Right atrium auricular region (tissue), 2 donors: ENCODE results near the gene ANKRD39. TPM values are rescaled to one million over a fixed set of nuclear protein-coding genes. Genes with fewer than 3 reads are reported as not detected.

ENCODE experiments used
- DNase-seq: peaks from one replicate; pipeline ENCODE4 v3.0.0-alpha.2; 2019; ENCODE audit warnings: low spot score
- H3K27ac ChIP-seq, 2 donors: fragments of 200-600 bp; sonication (generic); 1 replicate in 1 of 2; 2 replicates in 1 of 2; pipeline ENCODE4 v1.5.1; 2016 to 2019
- H3K27me3 ChIP-seq, 2 donors: fragments of 200-600 bp; sonication (generic); one replicate each; pipeline versions ENCODE4 v1.5.1 to v1.6.0; 2017 to 2019
- H3K36me3 ChIP-seq: fragments of 200-600 bp; sonication (generic); one replicate; pipeline ENCODE4 v1.5.1; 2016
- H3K4me1 ChIP-seq, 2 donors: fragments of 200-600 bp; sonication (generic); one replicate each; pipeline versions ENCODE4 v1.5.1 to v1.6.0; 2017 to 2019
- H3K4me3 ChIP-seq, 2 donors: fragments of 200-600 bp; sonication (generic); 1 replicate in 1 of 2; 2 replicates in 1 of 2; pipeline ENCODE4 v1.5.1; 2017 to 2019; ENCODE audit warnings: mild to moderate bottlenecking in 1 of 2, moderate library complexity in 1 of 2
- H3K9me3 ChIP-seq, 2 donors: fragments of 200-600 bp; sonication (generic); one replicate each; pipeline ENCODE4 v1.5.1; 2019
- total RNA-seq, 2 donors: library from RNA; depleted of rRNA; stranded (reverse); fragments of >200 nt; gene quantifications; one replicate each; pipeline ENCODE4 v1.1.0, GENCODE V29; 2016
- TF ChIP-seq, protein P1 (sequence below), 2 donors: fragments of 200-600 bp; sonication (generic); IDR thresholded peaks; one replicate each; pipeline ENCODE4 v1.5.1; 2019; ENCODE audit warnings: antibody characterized with exemption in 2 of 2

The ANKRD39 gene
- total RNA-seq, 2 donors from 2014 or later = 8.7 to 12.2 TPM

DNA sequence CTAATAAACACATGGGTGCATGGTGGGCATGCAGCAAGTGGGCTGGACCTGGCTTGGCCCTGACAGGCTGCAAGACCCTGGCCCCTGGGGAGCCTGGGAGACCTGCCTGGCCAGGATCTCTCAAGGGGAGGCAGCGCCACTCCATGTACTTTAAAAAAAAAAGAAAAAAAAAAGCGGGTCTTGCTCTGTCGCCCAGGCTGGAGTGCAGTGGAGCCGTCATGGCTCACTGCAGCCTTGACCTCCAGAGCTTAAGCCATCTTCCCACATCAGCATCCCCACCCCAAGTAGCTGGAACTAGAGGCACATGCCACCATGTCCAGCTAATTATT is 41.6 kb upstream of the ANKRD39 start:
- no peak for DNase-seq
- H3K27me3 ChIP-seq = no peaks in the 10 kb centered on the region
- no peaks in the 10 kb centered on the region for H3K36me3 ChIP-seq
- no peak overlapping the region for H3K27ac ChIP-seq
- H3K4me3 ChIP-seq = no peak overlapping the region
- TF ChIP-seq, protein P1, sequence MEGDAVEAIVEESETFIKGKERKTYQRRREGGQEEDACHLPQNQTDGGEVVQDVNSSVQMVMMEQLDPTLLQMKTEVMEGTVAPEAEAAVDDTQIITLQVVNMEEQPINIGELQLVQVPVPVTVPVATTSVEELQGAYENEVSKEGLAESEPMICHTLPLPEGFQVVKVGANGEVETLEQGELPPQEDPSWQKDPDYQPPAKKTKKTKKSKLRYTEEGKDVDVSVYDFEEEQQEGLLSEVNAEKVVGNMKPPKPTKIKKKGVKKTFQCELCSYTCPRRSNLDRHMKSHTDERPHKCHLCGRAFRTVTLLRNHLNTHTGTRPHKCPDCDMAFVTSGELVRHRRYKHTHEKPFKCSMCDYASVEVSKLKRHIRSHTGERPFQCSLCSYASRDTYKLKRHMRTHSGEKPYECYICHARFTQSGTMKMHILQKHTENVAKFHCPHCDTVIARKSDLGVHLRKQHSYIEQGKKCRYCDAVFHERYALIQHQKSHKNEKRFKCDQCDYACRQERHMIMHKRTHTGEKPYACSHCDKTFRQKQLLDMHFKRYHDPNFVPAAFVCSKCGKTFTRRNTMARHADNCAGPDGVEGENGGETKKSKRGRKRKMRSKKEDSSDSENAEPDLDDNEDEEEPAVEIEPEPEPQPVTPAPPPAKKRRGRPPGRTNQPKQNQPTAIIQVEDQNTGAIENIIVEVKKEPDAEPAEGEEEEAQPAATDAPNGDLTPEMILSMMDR (IDR thresholded peaks at IDR 0.05) = no peak
- H3K9me3 ChIP-seq = no peaks in the 10 kb centered on the region
- H3K4me1 ChIP-seq = peaks cover 0 to 8% of the 10 kb centered on the region in 2 donors

DNA sequence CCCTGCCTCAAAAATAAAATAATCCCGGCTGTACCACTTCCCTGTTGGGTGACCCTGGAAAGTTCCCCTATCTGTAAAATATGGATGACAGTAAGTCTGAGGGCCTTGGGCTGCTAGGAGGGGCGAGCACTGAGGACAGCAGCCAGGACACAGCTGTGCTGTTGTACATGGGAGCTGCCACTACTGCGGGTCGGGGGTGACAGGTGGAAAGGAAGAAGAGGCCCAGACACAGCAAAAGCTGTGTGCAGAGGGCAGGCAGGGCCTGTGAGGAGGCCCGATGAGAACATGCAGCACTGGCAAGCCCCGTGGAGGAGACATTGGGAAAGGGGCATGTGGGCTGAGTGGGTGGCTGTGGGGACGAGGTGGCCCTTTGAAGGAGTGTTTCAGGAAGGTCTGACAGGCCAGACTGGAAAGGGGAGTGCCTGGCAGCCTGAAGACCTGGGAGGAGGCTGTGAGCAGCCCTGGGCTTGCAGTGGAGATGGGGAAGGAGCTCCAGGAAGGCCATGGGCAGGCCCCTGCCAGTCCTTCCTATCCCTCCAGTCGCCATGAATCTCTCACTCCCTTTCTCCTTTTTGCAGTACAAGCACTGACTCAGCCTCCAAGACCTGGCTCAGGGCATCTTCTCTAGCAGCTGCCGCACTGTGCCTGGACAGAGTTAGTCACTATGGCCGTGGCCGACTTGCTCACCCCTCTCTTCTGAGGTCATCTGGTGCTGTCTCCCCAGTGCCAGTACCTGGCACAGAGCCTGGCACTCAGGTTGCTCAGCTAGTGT is 41.0 kb upstream of the ANKRD39 start:
- Histone ChIP-seq H3K4me3 (no peak overlapping the region), H3K27ac (no peak overlapping the region), H3K9me3 (no peaks in the 10 kb centered on the region), H3K27me3 (no peaks in the 10 kb centered on the region), H3K36me3 (no peaks in the 10 kb centered on the region), H3K4me1 (peaks cover 0 to 8% of the 10 kb centered on the region in 2 donors)
- TF ChIP-seq, protein P1 (IDR thresholded peaks at IDR 0.05) = no peak
- DNase-seq = no peak

DNA sequence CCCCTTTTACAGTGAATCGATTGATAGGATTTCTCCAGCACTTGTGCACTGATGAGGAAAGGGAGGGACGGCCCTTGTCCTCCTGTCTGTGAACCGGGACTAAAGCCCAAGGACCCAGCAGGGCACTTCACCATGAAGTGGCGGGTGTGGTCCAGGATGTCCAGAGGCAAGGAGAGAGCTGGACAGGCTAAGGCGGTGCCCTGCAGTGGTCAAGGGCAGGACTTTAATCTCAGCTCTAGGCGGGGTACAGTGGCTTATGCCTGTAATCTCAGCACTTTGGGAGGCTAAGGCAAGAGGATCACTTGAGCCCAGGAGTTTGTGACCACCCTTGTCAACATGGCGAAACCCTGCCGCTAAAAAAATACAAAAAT is 40.3 kb upstream of the ANKRD39 start:
- DNase-seq = no peak
- Histone ChIP-seq H3K4me1 (peaks cover 0 to 8% of the 10 kb centered on the region in 2 donors), H3K4me3 (no peak overlapping the region), H3K9me3 (no peaks in the 10 kb centered on the region), H3K27ac (no peak overlapping the region), H3K36me3 (no peaks in the 10 kb centered on the region), H3K27me3 (no peaks in the 10 kb centered on the region)
- TF ChIP-seq, protein P1 (IDR thresholded peaks at IDR 0.05) = no peak

DNA sequence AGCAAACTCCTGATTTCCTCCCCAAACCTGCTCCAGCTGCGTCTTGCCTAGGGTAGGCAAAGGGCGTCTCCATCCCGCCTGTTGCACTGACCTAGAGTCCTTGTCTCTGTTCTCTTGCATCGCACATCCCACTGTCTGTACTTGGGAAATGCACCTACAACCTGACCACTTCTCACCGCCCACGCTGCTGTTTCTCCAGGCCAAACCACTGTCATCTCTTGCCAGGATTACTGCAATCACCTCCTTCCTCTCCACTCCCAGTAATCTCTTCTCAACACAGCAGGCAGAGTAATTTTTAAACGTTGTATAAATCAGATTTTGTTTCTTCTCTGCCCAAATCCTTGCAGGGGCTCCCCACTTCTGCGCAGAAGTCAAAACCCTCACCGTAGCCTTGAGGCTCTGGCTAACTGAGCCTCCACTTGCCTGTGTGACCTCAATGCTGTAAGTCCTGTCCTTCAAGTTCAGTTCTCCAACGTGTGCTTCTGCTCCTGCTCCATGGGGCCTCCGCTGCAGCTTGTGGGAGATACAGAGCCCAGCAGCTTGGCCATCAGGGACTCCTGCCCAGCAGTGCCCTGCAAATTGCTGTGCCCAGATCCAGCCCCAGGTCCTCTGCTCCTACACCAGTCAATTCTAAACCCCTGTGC is 39.8 kb upstream of the ANKRD39 start:
- H3K27ac ChIP-seq = no peak overlapping the region
- TF ChIP-seq, protein P1 (IDR thresholded peaks at IDR 0.05) = no peak
- no peaks in the 10 kb centered on the region for H3K9me3 ChIP-seq
- no peak for DNase-seq
- H3K4me3 ChIP-seq = no peak overlapping the region
- no peaks in the 10 kb centered on the region for H3K36me3 ChIP-seq
- H3K27me3 ChIP-seq = no peaks in the 10 kb centered on the region
- H3K4me1 ChIP-seq = peaks cover 0 to 8% of the 10 kb centered on the region in 2 donors

DNA sequence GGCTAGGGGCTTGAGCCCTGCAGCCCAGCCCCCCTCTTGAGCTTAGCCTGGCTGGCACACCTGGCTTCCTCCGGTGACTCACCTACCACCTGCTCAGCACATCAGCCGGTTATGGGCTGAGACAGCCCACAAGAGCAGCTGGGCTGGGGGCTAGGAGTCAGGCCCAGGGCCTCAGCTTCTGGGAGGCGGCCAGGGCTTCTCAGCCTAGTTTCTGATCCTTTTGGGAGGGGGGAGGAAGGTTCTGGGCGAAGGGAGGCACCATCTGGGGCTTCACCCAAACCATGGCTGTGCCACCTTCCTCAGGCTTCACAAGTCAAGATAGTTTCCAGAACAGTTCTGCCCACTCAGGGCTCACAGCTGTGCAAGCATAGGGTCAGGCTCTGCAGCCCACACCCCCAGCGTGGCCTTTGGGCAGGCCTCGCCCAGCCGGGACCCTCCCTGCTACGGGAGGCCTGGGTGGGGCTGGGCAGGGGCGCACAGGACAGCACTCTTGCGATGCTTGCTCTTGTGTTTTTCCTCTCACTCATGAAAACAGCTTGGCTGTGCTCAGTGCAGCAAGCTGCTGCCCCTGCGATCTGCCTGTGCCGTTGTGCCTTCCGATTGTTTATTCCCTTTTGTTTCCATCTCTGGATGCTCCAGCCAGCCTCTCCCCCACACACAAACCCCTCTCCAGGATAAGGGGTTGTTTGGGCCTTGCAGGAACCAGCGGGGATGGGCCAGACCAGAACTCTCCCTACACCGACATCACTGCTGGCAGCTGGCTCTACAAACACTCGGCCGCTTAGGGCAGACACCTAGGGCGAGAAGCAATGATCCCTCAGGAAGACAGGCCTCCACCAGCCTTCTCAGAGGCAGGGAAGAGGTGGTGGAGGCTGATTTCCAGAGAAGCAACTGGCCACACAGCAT is 38.2 kb upstream of the ANKRD39 start:
- Histone ChIP-seq H3K36me3 (no peaks in the 10 kb centered on the region), H3K9me3 (no peaks in the 10 kb centered on the region), H3K27me3 (no peaks in the 10 kb centered on the region), H3K27ac (no peak overlapping the region), H3K4me1 (peaks cover 0 to 22% of the 10 kb centered on the region in 2 donors), H3K4me3 (no peak overlapping the region)
- DNase-seq = no peak
- TF ChIP-seq, protein P1 (IDR thresholded peaks at IDR 0.05) = no peak
